Heart left ventricle (tissue), 13 donors: ENCODE results near the gene RAB33A.

Source experiments
- POLR2A ChIP-seq, 2 donors: fragments of 450-650 bp; IDR thresholded peaks; one replicate each; pipeline ENCODE4 v1.6.1; 2017; ENCODE audit warnings: antibody characterized with exemption in 2 of 2, mild to moderate bottlenecking in 2 of 2, moderate library complexity in 2 of 2
- TF ChIP-seq, protein P1 (sequence below), 12 donors: fragments of 200-600 bp; sonication (generic) in 4 of 12; IDR thresholded peaks; one replicate each; pipeline versions ENCODE4 v1.5.0 to v1.8.0; 2018 to 2022; ENCODE audit warnings: antibody characterized with exemption in 12 of 12, mild to moderate bottlenecking in 5 of 12
- donor health status: ischemic (EF 13 %, LVEDD 7.1; RV severe dilation, severe dysfunction).
- donor health status: DM: no; HTN: yes; CAD: no.
- donor health status: DM: no; HTN: no; CAD: no.
- donor health status: ischemic (EF 25% LVEDD 6.9; RV normal size, moderate dysfunction).
- donor health status: ischemic (EF 25% LVEDD 5.7; RV mildly dilated, moderate dysfunction).
- donor health status: ischemic (EF 35%, LVEDD 5.7; RV mildly dilated, moderate dysfunction).
- donor health status: nonischemic (EF 11% LVEDD 7.7; RV severe dilation, severe dysfunction).
- donor health status: DM: yes; HTN: yes; CAD: no.
- donor health status: PGD.
- donor health status: ischemic (EF 29% LVEDD 5.4; RV normal size, mild dysfunction).
- donor health status: nonischemic (EF 23%, LVEDD 6.1; RV moderate dilation, normal function).

DNA sequence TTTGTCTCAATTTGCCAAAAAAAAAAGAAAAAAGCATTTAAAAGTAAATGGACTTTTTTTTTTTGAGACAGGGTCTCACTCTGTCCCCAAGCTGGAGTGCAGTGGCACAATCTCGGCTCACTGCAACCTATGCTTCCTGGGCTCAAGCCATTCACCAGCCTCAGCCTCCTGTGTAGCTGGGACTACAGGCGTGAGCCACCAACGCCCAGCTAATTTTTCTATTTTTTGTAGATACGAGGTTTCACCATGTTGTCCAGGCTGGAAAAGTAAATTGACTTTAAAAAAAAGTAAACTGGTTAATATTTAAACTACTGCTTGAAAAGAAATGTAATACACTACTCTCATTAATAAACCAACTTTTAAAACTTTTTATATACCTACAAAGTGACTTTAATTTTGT is 12.0 kb upstream of the RAB33A start:
- TF ChIP-seq, protein P1, sequence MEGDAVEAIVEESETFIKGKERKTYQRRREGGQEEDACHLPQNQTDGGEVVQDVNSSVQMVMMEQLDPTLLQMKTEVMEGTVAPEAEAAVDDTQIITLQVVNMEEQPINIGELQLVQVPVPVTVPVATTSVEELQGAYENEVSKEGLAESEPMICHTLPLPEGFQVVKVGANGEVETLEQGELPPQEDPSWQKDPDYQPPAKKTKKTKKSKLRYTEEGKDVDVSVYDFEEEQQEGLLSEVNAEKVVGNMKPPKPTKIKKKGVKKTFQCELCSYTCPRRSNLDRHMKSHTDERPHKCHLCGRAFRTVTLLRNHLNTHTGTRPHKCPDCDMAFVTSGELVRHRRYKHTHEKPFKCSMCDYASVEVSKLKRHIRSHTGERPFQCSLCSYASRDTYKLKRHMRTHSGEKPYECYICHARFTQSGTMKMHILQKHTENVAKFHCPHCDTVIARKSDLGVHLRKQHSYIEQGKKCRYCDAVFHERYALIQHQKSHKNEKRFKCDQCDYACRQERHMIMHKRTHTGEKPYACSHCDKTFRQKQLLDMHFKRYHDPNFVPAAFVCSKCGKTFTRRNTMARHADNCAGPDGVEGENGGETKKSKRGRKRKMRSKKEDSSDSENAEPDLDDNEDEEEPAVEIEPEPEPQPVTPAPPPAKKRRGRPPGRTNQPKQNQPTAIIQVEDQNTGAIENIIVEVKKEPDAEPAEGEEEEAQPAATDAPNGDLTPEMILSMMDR (IDR thresholded peaks at IDR 0.05) = no peak
- TF ChIP-seq POLR2A (IDR thresholded peaks at IDR 0.05) = no peak
